PC-3 (cell line): ENCODE measurements around the gene C8A.

Experiments
- CTCF ChIP-seq: fragments of 300-600 bp; sonication (generic); conservative IDR thresholded peaks from 2 replicates; pipeline ENCODE4 v1.5.1; 2017; ENCODE audit warnings: antibody characterized with exemption, low read depth, mild to moderate bottlenecking, low read length
- EZH2 ChIP-seq: fragments of 300-600 bp; sonication (generic); IDR thresholded peaks from one replicate; pipeline ENCODE4 v1.6.1; 2017; ENCODE audit warnings: antibody characterized with exemption, mild to moderate bottlenecking, low read length; ENCODE audit not compliant: unreplicated experiment

GRCh38 chr1:56873213-56873612 is 18.6 kb downstream of the C8A start:
- TF ChIP-seq EZH2 (no peak), CTCF (no peak)
